A549 treated with DMSO at 1 μM for 4 hours (cell line): ENCODE results near the gene GPA33. TPM values are rescaled to one million over a fixed set of nuclear protein-coding genes. Genes with fewer than 3 reads are reported as not detected.

ENCODE experiments used
- total RNA-seq: library from RNA; stranded (reverse); fragments of 200-300 nt; extraction: Qiagen RNA extraction; gene quantifications from 5 replicates; pipeline ENCODE4 v1.2.3, GENCODE V29; 2022; ENCODE audit warnings: low read depth

Gene GPA33, protein sequence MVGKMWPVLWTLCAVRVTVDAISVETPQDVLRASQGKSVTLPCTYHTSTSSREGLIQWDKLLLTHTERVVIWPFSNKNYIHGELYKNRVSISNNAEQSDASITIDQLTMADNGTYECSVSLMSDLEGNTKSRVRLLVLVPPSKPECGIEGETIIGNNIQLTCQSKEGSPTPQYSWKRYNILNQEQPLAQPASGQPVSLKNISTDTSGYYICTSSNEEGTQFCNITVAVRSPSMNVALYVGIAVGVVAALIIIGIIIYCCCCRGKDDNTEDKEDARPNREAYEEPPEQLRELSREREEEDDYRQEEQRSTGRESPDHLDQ
- not detected in 5 replicates for total RNA-seq

DNA sequence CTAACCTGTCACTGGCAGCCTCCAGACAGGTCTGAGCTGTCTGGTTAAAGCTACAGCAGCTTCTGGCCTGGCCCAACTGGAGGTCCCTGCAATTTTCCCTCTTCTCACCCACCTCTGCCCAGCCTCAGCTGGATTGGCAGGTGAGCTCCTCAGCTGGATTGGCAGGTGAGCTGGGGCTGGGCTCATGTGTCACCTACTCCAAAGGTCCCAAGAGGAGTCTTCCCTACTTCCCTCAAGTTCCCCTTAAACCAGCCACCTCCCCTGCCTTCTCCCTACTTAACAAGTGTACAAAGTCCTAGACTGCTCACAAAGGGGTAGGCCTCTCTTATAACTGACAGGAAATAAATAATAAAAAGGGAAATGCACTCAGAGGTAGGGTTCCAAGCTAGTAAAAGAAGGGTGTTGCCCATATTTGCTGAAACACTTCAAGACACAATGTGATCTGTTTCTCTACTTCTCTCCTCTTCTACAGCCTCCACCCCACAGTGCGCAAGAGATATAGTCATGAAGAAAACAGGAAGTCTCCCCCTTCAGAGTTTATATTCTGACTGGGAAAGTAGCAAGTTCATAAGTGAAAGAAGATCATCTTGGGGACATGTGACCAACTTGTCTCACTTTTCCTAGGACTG, at the start of gene GPA33:
GPA33 (minus strand) TSS at position 64 of the 629 bp plus-strand sequence. CDS start 90 bp downstream, outside the sequence.

DNA sequence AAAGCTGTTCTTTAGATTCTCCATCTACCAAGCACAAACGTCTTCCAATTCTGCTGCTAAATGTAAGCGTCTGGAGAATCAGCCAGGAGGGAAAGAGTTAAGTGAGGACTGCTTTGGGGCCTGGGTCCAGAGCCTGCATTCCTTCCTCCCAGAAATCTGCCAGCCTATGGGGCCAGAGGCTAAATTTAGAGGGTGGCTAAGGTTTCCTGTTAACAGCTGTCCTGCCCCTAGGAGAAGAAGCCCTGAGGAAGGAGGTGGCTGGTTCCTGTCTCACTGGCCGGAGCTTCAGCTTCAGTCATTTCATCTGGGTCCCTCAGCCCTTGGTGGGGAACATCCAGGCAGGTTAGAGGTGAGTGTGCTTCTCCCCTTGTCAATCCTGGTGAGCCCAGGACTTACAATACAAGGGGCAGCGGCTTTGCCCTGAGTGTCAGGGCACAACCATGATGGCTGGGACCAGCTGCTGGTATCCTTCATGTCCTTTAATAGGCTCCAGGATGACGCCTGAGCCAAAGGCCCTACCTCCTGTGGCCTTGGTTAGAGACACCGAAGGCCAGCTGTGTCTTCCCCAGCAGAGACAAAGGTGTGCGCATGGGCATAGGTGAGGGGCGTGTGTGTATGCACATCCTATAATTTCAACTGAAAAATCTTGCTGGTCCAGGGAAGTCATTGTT, 3.8 kb upstream of the GPA33 start, which contains the start of gene STYXL2:
STYXL2 (plus strand) TSS at position 230 of the 671 bp plus-strand sequence. CDS start 775 bp downstream, outside the sequence.

Other genes starting within 250 kb of the GPA33 start
- 11.0 to 14.4 TPM (median 13.9 TPM) in 5 replicates for gene TADA1, start 214.1 kb downstream of the GPA33 start, total RNA-seq
- gene ILDR2, start 114.8 kb downstream of the GPA33 start, total RNA-seq: 0.02 to 0.08 TPM (median 0.04 TPM) in 4 of 5 replicates, not detected in the other
- not detected in 5 replicates for gene MAEL, start 101.1 kb downstream of the GPA33 start, total RNA-seq
- not detected in 5 replicates for gene STYXL2, start 3.7 kb upstream of the GPA33 start, total RNA-seq
- 3.5 to 5.2 TPM (median 4.3 TPM) in 5 replicates for gene POU2F1, start 130.5 kb upstream of the GPA33 start, total RNA-seq